SKM-1 treated with dmso at 0.1 percent for 144 hours (cell line): ENCODE measurements around the gene PPID.
A peak's percentile ranks its signal among the peaks of the same experiment; 100 is the strongest.
"Not testable (repeated sequence)": the region's sequence is repeated elsewhere in the genome, so short reads cannot be mapped to it uniquely, and the experiment has no call there.

Experiments
- DNase-seq: peaks from one replicate; lab custom pipeline; 2025; ENCODE audit not compliant: unreplicated experiment; lab: John Stamatoyannopoulos, UW

Gene PPID

GRCh38 chr4:158738866-158739265 is 15.7 kb upstream of the PPID start:
- DNase-seq = no peak

GRCh38 chr4:158729716-158730559 is 6.7 kb upstream of the PPID start:
- DNase-seq = peak; percentile 26

- DNase-seq = no peak
Observed at GRCh38 chr4:158728236-158728635, 5.0 kb upstream of the PPID start.

GRCh38 chr4:158726633-158727032 is 3.4 kb upstream of the PPID start:
- no peak for DNase-seq

- DNase-seq = no peak
Observed at GRCh38 chr4:158724637-158725036, 1.4 kb upstream of the PPID start.

GRCh38 chr4:158722291-158722916 is 792 bp downstream of the PPID start:
- peak; percentile 7 for DNase-seq

- no peak for DNase-seq
Observed at GRCh38 chr4:158721680-158722079, 1.5 kb downstream of the PPID start.

GRCh38 chr4:158715802-158716201 is 7.4 kb downstream of the PPID start:
- no peak for DNase-seq

GRCh38 chr4:158714937-158715336 is 8.3 kb downstream of the PPID start:
- no peak for DNase-seq

- not testable (repeated sequence) for DNase-seq
Observed at GRCh38 chr4:158712622-158713021, 10.6 kb downstream of the PPID start.

- no peak for DNase-seq
Observed at GRCh38 chr4:158710814-158711213, 12.4 kb downstream of the PPID start.

- DNase-seq = no peak
Observed at GRCh38 chr4:158704274-158704673, 18.9 kb downstream of the PPID start.

GRCh38 chr4:158688813-158689212 is 34.4 kb downstream of the PPID start:
- no peak for DNase-seq

- no peak for DNase-seq
Observed at GRCh38 chr4:158682066-158682465, 41.1 kb downstream of the PPID start.

GRCh38 chr4:158681629-158682028 is 41.6 kb downstream of the PPID start:
- DNase-seq = no peak

- no peak for DNase-seq
Observed at GRCh38 chr4:158678767-158679166, 44.4 kb downstream of the PPID start.

GRCh38 chr4:158676076-158676475 is 47.1 kb downstream of the PPID start:
- no peak for DNase-seq

- DNase-seq = no peak
Observed at GRCh38 chr4:158673633-158674032, 49.6 kb downstream of the PPID start.

GRCh38 chr4:158671915-158672806 is 51.0 kb downstream of the PPID start, which contains the start of gene ETFDH:
Gene ETFDH (plus strand): TSS chr4:158672296. CDS start chr4:158672457, 161 bp downstream.
- DNase-seq = peak; percentile 100

GRCh38 chr4:158671665-158671914 is 51.6 kb downstream of the PPID start, which contains the start of gene C4orf46:
Gene C4orf46 (minus strand): TSS chr4:158671887. CDS start chr4:158671801, 86 bp downstream.
- no peak for DNase-seq

- peak; percentile 44 for DNase-seq
Observed at GRCh38 chr4:158670975-158671664, 52.1 kb downstream of the PPID start.
